ENCODE measurements around the gene PHLDB1.
A peak's percentile ranks its signal among the peaks of the same experiment; 100 is the strongest.

PHLDB1 gene

DNA sequence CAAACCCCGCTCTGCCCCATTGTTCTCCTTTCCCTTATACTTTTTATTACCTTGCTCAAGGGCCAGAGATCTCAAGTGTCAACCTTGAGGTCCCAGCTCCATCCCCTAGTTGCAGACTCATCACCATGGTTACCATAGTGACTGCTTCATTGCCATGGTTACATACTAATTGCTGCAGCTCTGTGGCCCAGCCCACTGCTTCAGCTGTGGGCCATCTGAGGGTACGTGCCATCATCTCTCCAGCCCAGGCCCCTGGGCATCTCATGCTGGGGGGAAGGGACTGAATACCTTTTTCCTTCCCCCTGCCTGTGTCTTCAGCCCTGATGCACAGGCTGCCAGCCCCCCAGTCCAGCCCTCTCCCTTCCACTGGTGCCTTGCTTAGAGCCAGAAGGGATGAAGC is 49.8 kb downstream of the PHLDB1 start:
- TF ChIP-seq, protein P1, sequence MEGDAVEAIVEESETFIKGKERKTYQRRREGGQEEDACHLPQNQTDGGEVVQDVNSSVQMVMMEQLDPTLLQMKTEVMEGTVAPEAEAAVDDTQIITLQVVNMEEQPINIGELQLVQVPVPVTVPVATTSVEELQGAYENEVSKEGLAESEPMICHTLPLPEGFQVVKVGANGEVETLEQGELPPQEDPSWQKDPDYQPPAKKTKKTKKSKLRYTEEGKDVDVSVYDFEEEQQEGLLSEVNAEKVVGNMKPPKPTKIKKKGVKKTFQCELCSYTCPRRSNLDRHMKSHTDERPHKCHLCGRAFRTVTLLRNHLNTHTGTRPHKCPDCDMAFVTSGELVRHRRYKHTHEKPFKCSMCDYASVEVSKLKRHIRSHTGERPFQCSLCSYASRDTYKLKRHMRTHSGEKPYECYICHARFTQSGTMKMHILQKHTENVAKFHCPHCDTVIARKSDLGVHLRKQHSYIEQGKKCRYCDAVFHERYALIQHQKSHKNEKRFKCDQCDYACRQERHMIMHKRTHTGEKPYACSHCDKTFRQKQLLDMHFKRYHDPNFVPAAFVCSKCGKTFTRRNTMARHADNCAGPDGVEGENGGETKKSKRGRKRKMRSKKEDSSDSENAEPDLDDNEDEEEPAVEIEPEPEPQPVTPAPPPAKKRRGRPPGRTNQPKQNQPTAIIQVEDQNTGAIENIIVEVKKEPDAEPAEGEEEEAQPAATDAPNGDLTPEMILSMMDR (IDR thresholded peaks at IDR 0.05; ENCODE audit: insufficient read depth, missing control alignments) = no peak
- DNase-seq (ENCODE audit: insufficient read length, low spot score) (no peak), FAIRE-seq (no peak)

DNA sequence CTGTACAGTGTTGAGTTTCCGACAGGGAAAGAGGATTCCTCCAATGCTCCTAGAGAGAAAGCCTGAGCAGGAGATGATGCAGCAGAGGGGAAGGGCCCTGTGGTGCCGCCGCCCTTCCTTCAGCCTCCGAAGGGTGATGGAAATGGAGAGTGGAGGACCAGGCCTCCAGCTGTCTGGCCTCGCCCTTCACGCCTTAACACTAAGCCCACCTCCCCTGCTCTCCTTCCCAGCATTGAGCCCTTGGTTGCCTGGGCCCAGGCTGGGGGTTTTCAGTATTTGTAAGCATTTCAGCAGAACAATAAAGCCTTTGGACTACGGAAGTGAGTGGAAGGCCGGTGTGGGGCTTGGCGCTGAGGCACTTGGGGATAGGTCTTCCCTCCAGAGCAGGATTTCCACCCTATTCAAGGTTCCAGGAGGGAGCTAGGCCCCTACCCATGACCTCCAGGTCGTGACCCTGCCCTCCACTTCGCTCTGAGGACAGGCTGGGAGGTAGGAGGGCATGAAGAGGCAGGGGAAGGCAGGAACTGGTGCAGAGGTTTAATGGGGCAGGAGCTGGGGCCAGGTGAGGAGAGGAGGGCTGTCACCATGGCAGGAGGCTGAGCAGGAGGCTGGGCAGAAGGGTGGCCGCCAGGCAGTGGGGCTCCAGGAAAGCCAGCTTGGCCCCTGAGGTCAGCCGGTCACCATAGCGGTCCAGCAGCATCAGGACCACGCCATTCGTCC is 50.5 kb downstream of the PHLDB1 start:
- FAIRE-seq (no peak), DNase-seq (ENCODE audit: insufficient read length, low spot score) (no peak)
- TF ChIP-seq, protein P1 (IDR thresholded peaks at IDR 0.05; ENCODE audit: insufficient read depth, missing control alignments) = no peak

DNA sequence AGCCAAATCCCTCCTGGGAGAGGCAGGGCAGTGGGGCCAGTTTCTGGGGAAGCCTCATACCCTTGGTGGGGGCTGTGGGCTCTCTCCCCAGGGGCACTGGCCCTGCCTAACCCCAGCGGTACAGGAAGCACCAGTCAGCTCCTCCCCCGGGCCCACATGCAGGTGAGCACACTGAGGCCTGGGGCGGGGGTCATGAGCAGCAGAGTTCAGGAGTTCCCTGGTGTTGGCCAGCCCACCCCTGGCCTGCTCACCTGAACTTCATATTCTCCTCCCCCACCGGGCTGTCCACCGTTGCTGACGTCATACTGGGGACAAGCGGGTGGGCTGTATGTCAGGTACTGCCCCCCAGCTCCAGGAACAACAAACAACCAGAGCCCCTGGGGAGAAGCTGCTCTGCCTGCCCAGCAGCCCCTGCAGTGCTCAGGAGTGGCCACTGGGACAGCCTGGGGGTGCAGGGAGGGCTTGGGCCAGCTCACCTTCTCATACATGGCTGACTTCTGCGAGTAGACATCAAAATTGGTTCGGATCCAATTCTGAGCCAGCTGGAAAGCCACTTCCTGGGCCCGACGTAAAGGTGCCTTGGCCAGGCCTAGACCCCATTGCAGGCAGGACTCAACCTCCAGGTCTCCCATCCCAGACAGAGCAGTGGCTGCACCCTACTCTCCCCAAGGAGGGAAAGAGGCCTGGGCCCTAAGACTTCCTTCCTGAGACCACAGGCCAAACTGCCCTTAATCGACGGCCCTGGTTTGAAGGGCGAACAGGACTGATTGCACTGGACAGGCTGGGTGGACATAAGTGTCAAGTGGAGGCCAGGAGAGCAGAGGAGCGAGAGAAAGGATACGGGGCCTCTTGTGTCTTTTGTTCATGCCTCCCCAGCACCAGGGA is 51.3 kb downstream of the PHLDB1 start:
- no peak for FAIRE-seq
- TF ChIP-seq, protein P1 (IDR thresholded peaks at IDR 0.05; ENCODE audit: insufficient read depth, missing control alignments) = no peak
- DNase-seq (ENCODE audit: insufficient read length, low spot score) = no peak

DNA sequence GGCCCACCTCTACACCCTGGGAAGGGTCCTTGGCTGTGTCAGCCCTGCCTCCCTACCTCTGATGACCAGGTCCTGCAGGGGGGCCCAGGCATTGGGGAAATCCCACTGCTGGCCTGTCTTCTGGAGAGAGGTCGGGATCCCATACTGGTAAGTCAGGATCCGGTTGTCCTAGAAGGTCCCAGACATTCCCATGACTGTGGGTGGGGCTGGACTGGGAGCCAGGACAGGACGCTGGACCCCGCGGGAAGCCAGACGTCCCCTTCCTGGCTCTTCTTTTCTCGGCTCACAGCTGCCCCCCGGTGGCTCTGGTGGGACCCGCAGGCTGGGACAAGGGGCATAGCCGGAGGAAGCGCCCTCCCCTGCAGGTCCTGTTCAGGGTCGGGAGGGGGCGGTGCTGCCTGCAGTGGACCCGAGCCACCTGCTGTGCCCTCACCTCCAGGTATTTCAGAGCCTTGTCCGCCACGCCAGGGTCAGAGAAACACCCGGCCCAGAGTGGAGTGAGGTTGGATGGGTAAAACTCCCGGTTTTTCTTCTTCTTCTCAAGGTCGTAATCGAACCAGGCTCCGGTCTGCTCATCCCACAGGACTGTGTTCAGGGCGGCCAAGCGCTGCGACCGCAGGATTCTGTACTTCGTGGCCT is 52.0 kb downstream of the PHLDB1 start:
- DNase-seq (ENCODE audit: insufficient read length, low spot score) (peak; percentile 95), FAIRE-seq (no peak)
- TF ChIP-seq, protein P1 (IDR thresholded peaks at IDR 0.05; ENCODE audit: insufficient read depth, missing control alignments) = peak; percentile 90

DNA sequence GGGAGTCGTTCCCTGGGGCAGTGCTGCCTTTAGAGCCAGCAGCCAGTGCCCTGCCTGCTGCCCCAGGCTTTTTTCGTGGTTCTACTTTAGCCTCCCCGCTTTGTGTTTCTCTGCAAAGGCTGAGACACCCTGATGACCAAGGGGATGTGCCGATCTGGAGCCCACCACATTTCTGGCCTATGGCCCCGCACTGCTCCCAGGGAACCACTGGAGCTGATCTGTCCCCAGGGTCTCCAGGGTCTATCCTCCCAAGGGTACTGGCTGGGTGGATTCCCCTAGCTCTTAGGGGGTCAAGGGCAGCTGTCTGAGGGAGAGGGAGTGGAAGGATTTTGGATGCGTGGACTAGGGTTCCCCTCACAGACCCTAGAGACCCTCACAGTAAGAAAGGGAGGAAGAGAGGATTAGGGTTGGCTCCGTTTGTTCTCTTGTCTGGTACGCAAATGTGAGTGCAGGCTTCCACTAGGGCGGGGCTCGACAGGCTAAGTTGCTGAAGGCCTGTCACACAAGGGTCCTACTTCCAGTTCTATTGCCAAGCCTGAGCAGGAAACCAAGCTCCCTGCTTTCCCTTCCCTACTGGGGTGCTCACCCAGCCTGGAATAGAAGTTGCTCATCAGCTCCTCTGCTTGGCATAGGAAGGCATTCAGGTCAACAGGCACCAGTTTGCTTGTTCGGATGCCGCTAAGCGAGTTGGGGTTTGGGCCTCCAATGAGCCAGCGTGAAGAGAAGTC is 52.7 kb downstream of the PHLDB1 start:
- no peak for FAIRE-seq
- TF ChIP-seq, protein P1 (IDR thresholded peaks at IDR 0.05; ENCODE audit: insufficient read depth, missing control alignments) = no peak
- DNase-seq (ENCODE audit: insufficient read length, low spot score) = no peak

DNA sequence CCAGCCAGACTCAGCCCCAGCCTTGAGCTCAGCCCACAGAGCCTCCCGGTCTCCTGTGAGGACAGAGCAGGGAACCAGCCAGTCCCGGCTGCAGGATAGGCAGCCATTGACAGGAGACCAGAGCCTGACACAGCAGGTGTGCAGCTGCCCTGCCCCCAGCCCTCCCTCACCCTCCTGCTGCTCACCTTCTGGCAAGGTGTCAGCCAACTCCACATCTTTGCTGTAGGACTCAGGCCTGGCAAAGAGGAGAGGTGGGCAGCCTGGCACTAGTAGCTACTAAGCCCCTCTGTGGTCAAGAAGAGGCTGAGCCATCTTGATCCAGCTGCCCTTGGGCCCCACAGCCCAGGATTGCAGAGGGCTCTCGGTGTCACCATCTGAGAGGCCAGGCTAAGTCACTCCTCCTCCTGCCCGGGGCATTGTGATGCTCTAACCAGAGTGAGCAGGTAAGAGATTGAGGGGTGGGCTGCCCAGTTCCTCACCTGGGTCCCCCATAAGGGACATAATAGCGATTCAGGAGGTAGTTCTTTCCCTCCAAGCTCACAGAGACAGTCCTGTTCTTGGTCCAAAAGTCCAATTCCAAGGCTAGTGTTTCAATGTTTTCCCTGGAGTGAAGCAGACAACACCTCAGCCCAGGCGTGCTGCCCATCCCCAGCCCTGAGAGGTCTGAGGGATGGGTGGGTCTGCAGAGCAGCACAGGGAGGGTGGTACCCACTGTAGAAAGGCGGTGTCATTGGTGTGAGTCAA is 53.4 kb downstream of the PHLDB1 start:
- no peak for FAIRE-seq
- DNase-seq (ENCODE audit: insufficient read length, low spot score) = no peak
- TF ChIP-seq, protein P1 (IDR thresholded peaks at IDR 0.05; ENCODE audit: insufficient read depth, missing control alignments) = no peak
